ENCODE measurements around the gene ATP8A1.

ATP8A1 gene

DNA sequence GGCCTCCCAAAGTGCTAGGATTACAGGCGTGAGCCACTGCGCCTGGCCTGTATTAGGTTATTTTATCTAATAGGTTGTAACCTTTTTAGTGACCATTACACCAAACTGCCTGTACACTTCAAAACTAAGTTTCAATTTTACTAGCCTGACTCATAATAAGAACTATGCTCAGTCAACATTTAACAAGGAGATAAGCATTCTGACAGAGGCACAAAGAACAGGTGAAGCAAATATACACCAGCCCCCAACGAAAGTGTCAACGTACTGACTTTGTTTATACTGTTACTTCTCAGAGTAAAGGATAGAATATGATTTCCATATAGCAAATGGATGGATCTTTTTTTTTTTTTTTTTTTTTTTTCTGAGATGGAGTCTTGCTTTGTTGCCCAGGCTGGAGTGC, 196.9 kb downstream of the ATP8A1 start:
- DNase-seq = no peak
- in situ Hi-C loops (cut with HindIII; ENCODE audit: low pct_ligation_motif_present, low pct_unique_long_range_greater_than_20kb, low sequenced_read_pairs) = no loop called here

DNA sequence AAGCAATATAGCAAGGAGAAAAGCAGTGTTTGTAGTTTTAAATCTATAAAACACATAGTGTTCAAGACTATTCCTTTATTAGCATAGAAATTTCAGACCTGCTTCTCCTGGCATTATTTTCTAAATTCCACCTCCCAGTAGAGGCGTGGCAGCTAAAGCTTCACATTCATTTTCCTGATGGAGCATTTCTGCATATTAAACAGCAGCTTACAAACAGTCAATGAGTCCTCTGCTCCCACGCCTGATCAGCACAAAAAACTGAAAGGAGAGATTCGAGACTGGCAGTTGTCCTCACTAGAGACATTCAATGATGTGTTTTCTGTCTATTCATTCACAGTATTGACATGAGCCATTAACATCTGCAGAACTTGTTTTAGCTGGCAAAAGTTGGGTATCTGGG, 198.2 kb downstream of the ATP8A1 start:
- DNase-seq = no peak
- in situ Hi-C loops (cut with HindIII; ENCODE audit: low pct_ligation_motif_present, low pct_unique_long_range_greater_than_20kb, low sequenced_read_pairs) = no loop called here

DNA sequence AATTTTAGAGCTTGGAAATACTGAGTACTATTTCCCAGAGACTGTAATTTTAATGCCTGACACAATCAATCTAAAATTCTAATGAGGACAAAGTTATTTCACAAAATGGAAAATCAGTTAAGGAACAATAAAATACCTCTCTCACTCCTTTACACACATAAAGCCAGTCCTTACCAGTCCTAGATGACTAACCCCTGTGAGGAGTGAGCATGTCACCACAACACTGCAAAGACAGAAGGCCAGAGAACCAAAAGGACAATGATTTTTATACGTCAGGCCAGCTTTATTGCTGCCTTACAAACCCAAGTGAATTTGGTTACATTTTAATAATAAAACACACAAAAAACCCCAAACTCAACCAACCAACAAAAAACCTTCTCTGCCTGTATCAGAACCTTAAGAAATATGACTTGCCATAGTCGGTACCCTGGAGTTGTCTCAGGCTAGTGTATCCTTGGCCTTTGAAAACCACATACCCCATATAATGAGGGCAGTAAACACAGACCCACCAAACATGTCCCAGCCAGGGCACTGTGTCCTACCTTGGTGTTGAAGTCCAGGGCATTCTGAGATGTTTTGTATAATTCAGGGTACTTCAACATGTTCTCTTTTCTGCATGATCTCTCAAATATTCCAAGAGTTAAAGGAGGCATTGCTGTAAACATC, 202.0 kb downstream of the ATP8A1 start:
- no peak for DNase-seq

DNA sequence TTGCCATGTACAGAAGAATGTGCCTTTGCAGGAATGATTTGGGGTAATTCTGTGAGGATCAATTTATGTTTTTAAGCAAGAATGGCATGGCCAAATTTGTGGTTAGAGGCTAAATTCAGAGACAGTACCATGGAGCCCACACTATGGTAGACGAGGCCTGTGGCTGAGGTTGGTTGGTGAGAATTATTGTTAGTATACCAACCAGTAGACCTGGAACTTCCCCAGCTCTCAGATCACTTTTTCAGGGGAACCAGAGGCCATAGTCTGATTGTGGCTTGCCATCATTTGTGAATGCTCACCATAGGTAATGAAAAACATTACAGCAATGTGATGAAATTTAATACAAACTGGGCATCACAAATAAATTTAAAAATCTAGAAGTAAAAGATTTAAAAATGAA, 203.3 kb downstream of the ATP8A1 start:
- no peak for DNase-seq
- in situ Hi-C loops (cut with HindIII; ENCODE audit: low pct_ligation_motif_present, low pct_unique_long_range_greater_than_20kb, low sequenced_read_pairs) = no loop called here

More for the DNA sequence above, 202.0 kb downstream of the ATP8A1 start:
- in situ Hi-C loops (cut with HindIII; ENCODE audit: low pct_ligation_motif_present, low pct_unique_long_range_greater_than_20kb, low sequenced_read_pairs) = no loop called here

DNA sequence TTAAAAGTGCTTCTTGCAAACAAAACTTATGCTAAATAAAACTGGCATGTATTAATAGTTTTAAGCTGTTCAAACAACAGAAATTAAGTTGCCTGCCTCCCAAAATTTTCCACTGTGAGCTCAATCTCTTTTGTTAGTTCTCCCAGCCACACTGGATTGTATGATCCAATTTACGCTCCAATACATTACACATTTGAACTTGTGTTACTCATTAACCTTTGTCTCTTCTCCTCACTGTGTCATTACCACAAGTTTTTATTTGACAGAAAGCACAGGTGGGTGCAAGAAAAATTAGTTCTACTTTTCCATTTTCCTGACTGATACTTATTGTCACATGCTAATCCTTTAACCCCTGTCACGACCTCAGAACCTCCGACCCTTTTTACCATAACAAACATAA, 204.1 kb downstream of the ATP8A1 start:
- in situ Hi-C loops (cut with HindIII; ENCODE audit: low pct_ligation_motif_present, low pct_unique_long_range_greater_than_20kb, low sequenced_read_pairs) = no loop called here
- DNase-seq = peak; percentile 31

DNA sequence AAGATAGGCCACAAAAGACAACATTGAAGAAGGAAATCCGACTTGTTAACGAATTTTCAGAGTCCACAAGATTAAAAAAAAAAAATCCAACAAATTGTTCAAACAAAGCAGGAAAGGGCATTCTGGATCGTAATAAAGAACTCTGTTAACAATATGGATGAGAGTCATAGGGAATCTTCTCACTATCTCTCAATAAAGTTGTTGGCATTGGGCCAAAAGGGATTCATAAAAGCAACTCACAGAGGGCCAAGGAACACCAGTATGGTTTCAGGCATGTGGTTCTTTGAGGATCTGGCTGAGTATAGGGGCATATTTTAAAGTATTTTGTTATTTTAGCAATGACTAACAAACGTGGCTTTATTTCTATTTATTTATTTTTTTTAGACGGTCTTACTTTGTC, 210.1 kb downstream of the ATP8A1 start:
- in situ Hi-C loops (cut with HindIII; ENCODE audit: low pct_ligation_motif_present, low pct_unique_long_range_greater_than_20kb, low sequenced_read_pairs) = no loop called here

DNA sequence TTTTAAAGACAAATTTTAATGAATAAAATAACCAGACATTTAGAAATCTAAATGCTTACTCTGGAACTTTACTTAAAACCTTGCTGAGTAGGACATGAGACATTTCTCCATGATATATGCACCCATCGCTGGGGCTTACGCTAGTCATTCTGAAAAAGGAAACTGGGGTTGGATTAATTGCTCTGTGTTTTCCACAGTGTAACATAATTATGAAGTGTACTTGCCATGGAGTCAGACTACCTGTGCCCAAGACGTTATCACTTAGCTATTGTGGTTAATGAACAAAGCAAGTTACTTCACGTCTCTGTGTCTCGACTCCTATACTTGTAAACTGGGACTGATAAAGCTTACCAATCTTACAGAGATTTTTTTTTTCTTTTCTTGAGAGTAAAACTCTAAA, 211.9 kb downstream of the ATP8A1 start:
- no peak for DNase-seq
- in situ Hi-C loops (cut with HindIII; ENCODE audit: low pct_ligation_motif_present, low pct_unique_long_range_greater_than_20kb, low sequenced_read_pairs) = no loop called here

More for the DNA sequence above, 210.1 kb downstream of the ATP8A1 start:
- DNase-seq = no peak

DNA sequence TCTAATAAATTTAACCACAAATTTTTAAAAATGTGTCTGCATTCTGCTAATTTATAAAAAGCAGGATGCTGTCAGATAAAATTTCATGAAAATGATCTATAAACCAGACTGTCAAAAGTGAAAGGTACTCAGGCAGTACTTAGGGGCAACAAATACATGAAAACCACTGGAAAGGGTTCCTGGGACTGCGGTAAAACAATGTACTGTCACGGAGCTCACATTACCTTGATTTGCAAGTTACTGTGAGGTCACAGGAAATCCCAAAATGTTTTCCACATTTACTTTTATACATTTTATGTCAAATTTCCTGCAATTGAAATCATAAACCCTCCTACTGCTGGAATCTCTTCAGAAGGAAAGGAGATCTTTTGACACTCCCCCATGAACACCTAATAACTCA, 214.3 kb downstream of the ATP8A1 start:
- no peak for DNase-seq

DNA sequence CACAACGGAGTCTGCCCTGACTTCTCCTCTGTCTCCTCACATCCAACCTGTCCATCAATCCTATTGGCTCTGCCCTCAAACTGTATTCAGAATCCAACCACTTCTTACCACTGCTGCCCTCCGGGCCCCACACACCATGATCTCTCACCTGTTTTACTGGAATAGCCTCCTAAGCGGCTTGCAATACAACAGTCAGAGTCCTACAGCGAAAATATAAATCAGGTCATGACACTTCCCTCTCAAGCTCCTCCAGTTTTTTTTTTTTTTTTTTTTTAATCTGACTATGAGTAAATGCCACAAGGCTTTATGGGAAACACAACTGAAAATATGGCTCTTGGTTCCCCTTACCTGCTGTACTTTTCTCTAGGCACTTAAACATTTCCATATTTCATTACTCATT, 216.8 kb downstream of the ATP8A1 start:
- DNase-seq = no peak
- in situ Hi-C loops (cut with HindIII; ENCODE audit: low pct_ligation_motif_present, low pct_unique_long_range_greater_than_20kb, low sequenced_read_pairs) = no loop called here

More for the DNA sequence above, 214.3 kb downstream of the ATP8A1 start:
- in situ Hi-C loops (cut with HindIII; ENCODE audit: low pct_ligation_motif_present, low pct_unique_long_range_greater_than_20kb, low sequenced_read_pairs) = no loop called here

DNA sequence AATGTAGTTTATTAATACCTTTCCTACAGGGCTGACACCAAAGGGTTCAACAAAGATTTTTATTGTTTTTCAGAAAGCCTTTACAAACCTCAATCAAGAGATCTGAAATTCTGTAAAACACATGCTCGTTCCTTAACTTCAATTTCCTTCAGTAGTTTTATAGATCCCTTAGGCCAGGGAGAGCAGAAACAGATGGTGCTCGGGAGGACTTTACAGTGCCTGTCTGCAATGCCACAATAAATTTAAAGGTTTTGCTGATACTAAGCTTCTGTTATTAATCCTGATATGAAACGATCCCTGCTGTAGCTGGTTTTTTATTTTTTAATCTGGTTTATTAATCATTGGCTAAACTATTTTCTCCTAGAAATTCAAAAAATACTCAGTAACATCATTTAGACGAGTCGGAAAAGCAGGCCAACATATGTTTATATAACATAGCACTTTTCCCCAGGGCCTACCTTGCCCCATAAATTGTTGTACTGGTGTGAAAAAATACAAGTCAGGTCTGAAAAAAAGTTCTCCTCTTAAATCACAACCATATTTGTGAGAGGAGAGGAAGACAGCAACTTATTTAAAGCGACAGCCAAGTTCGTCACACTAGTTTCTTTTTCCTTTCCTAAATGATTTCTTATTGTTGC, 219.9 kb downstream of the ATP8A1 start:
- in situ Hi-C loops (cut with HindIII; ENCODE audit: low pct_ligation_motif_present, low pct_unique_long_range_greater_than_20kb, low sequenced_read_pairs) = no loop called here

DNA sequence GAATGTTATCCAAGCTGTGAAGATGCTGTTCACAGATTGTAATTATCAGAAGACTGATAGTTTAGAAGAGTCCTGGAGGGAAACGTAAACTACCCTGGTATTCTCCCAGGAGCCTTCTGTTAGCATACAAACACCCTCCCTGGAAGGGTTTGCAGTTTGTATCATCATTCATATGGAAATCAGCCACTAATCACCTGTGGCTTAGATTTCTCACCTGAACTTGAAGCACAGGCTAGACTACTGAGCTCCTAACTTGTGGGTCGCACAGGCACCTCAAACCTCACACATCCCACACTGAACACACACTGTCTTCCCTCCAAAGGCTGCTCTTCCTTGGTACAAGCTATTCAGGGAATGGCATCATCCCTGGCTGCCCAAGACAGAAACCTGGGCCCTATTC, 228.9 kb downstream of the ATP8A1 start:
- no peak for DNase-seq
- in situ Hi-C loops (cut with HindIII; ENCODE audit: low pct_ligation_motif_present, low pct_unique_long_range_greater_than_20kb, low sequenced_read_pairs) = no loop called here

More for the DNA sequence above, 219.9 kb downstream of the ATP8A1 start:
- no peak for DNase-seq

DNA sequence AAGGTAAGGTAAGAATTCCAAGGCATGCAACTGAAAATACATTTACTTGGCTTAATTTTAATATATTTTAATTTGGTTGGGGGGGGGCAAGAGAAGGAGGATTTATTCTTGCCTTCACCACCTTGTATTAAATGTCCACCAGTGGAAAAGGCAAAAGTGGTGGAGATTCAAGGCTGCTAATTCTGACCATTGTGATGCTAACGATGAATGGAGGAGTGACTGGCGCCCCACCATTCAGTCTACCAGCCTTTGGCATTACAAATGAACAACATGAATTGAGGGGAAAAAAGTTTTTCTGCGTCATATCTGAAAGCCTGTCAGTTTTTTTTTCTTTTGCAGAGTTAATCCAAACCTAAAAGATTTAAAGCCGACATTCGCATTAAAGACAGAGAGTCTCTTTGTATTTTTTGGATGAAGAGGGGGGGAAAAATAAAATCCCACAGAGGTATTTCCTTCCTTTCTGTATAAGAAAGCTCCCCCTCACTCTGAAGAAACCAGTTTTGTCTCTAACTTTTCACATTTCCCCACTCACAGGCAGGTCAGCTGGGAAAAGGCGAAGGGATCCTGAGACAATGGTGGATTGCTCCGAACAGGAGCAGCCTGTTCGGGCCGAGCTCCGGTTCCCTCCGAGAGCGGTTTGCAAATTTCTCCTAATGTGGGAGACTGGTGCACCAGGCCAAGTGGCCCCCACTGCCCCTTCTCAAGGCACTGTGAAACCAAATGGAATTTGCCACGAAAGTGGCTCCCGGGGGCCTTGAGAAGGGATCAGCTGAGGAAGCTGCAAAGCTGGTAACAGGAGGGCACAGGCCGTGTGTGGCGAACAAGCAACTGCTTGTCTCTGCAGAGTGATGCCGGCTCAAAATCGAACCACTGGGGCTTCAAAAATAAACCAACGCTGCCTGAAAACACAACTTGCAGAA, 231.5 kb downstream of the ATP8A1 start:
- in situ Hi-C loops (cut with HindIII; ENCODE audit: low pct_ligation_motif_present, low pct_unique_long_range_greater_than_20kb, low sequenced_read_pairs) = no loop called here
- no peak for DNase-seq

DNA sequence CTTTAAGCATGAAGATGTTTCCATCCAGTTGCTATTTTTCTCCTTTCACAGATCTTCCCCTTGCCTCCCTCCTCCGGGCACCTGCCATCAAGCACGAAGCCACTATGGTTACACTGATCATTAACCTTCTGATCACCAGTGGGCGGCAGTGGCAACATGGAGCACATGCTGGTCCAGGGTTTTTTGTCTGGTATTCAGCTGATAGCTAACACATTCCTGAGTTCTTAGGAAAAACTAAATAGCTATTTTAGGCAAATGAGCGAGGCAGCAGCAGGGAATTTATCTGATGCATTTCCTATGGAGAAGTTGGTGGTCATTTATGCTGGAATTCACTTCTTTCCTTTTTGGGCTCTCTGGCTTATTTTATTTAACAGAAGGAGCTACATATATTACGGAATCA, 236.8 kb downstream of the ATP8A1 start:
- in situ Hi-C loops (cut with HindIII; ENCODE audit: low pct_ligation_motif_present, low pct_unique_long_range_greater_than_20kb, low sequenced_read_pairs) = no loop called here
- DNase-seq = no peak

DNA sequence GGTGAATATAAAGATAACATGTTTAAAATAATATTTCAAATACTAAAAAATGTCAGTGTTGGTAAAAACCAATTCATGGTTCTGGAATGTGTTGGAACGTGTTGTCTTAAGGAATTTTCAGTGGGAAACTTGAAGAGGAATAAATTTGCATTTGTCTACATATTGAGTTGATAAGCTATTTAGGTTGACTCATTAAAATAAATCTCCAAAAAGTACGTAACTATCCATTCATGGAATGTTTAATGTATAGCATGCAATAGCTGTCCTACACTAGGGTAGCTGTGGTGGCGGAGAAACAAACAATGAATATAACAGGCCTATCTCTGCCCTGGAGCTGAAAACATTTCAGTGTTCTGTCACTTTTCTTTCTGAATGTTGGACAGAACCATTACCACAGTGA, 239.4 kb downstream of the ATP8A1 start:
- in situ Hi-C loops (cut with HindIII; ENCODE audit: low pct_ligation_motif_present, low pct_unique_long_range_greater_than_20kb, low sequenced_read_pairs) = no loop called here
- no peak for DNase-seq

DNA sequence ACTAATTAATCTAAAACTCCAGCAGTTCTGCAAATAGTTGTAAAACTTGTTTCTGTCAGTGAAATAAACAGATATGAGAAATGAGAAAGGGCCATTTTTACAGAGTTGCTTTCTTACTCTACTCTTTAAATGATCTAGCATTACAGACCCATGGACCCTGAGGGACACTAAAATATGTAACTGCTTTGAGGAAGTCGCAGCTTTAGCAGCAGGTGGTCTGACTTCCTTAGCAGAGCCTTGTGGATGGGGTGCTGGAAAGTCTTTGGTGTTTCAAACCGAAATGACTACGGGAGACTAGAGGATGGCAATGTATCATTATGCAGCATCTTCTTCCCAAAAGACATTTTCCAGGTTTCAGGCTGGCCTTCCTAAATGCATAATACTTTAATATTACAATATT, 240.9 kb downstream of the ATP8A1 start:
- no peak for DNase-seq
- in situ Hi-C loops (cut with HindIII; ENCODE audit: low pct_ligation_motif_present, low pct_unique_long_range_greater_than_20kb, low sequenced_read_pairs) = no loop called here

DNA sequence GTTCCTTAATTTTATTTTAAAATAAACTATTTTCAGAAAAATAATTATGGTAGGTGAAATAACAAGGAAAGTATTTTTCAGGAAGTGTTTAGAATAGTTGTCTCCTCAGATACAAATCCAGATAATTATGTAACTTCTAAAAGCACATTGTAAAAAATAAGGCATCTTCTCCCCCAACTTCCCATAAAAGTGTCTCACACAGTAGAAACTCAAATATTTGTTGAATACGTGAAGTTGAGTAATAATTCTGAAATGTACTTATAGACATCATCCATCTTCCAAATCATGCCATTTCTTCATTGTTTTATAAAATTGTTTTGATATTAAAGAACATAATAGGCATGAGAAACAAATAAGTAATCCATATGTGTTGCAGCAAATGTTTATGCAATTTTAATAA, 241.6 kb downstream of the ATP8A1 start:
- in situ Hi-C loops (cut with HindIII; ENCODE audit: low pct_ligation_motif_present, low pct_unique_long_range_greater_than_20kb, low sequenced_read_pairs) = no loop called here
- DNase-seq = no peak

DNA sequence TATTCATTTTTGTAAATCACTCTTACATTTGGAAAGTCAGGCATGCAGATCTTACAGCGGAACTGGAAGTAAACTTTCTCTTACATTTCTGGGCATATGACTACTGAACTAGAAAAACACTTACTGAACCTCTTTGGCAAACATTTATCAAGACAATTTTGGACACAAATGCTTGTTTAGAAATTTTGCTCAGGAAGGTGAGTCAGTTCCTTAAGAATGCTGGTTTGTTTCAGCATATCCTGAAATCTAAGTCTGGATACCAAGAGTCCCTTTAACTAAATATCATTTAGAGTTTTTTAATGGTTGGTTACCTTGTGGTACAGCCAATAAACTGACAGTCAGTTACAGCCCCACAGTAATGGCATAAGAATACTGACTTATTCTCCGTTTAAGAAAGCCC, 244.7 kb downstream of the ATP8A1 start:
- in situ Hi-C loops (cut with HindIII; ENCODE audit: low pct_ligation_motif_present, low pct_unique_long_range_greater_than_20kb, low sequenced_read_pairs) = no loop called here
- DNase-seq = peak; percentile 13

DNA sequence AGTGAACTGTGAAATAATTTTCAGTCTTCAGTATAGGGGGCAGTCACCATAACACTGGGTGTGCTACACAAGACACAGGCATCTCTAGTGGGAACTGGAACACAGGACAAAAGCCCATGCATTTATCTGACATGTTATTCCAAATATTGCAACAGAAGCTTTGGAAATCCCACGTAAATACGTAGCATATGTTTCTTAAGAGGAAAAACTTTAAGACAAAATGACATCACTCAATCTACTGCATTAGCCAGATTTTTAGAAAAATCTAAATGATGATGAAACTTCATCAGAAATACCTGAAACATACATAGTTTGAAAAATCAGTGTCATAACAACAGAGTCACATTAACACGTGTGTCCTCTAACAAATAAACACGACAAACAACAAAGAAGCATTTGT, 245.1 kb downstream of the ATP8A1 start:
- DNase-seq = no peak
- in situ Hi-C loops (cut with HindIII; ENCODE audit: low pct_ligation_motif_present, low pct_unique_long_range_greater_than_20kb, low sequenced_read_pairs) = no loop called here

DNA sequence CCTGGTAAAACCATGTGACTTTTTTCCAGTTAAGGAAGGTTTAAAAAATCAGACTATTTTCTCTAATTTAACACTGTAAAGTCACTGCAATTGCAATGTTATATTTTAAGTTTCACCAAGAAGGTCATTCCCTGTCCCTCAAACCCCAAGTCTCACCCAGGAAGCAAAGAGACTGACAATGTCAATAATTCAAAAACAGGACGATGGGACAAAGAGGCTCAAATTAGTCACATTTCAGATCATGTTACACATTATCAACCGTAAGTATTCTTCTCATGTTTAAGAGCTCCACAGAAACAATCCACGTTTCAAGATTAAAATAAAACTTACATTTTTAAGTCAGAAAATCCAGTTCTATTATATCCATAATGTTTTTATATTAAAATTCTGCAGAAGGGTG, 246.5 kb downstream of the ATP8A1 start:
- in situ Hi-C loops (cut with HindIII; ENCODE audit: low pct_ligation_motif_present, low pct_unique_long_range_greater_than_20kb, low sequenced_read_pairs) = no loop called here
- no peak for DNase-seq

Measured in ACHN (cell line).